RCC 7860 (cell line): ENCODE results near the gene SH3RF3.

Source experiments
- DNase-seq: peaks from one replicate; pipeline ENCODE4 v3.0.0-alpha.2; 2015; ENCODE audit warnings: low spot score
- FAIRE-seq: peaks from 2 replicates; lab custom pipeline; 2012; peaks lifted over from hg19 to GRCh38; lab: Jason Lieb, UNC

Gene SH3RF3

DNA sequence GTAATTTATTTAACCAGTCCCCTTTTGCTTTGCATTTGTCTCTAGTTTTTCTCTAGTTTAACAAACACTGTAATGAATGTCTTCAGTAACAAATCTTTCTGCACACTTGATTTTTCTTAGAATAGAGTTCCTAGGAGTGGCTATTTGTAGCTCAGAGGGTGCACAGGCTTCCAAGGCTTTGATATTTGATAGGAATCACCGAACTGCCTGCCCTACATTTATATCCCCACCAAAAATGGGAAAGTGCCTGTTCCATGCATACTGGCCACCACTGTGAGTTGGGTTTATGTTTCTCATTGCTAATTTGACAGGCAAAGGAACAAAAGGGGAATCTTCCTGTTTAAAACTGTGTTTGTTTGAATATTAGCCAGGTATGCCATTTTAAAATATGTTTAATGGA, 238.7 kb downstream of the SH3RF3 start:
- DNase-seq (no peak), FAIRE-seq (no peak)

DNA sequence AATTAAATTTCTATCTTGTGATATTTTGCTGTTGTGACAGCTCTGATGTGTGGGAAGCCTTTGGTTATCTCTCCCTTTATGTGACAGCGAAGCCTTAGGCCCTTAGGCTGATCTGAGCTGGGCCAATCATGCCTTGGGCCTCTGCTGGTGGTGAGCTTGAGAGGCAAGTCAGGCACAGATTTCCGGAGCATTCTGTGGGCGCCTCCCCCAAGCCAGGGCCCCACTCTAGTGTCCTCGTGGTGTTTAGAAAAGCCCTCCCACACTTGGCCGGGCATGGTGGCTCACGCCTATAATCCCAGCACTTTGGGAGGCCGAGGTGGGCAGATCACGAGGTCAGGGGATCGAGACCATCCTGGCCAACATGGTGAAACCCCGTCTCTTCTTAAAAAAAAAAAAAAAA, 239.8 kb downstream of the SH3RF3 start:
- DNase-seq (no peak), FAIRE-seq (no peak)

DNA sequence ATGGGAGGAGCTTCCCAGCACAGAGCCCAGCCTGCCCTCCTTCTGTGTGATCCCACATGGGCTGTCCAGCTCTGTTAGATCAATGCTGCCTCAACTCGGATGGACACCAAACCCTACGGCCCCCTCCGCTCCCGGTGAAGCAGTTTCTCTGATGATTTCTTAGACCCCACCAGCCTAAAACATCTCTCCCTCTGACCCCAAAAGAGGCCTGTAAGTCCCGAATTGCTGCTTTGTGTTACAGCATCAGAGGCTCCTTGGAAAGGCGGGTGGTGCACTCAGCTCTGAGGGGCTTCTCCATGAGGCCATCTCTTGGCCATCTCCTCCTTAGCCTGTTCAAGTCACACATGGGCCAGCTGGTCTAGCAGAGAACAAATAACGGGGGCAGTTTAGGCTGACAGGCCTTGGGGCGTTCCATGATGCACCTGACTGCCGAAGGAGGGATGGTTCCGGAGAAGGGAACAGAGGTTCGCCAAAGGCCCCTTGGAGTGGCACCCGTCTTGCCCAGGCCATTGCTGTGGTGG, 240.7 kb downstream of the SH3RF3 start:
- FAIRE-seq, result no peak
- no peak for DNase-seq

- FAIRE-seq (no peak), DNase-seq (no peak)
These were observed 241.5 kb downstream of the SH3RF3 start for GRCh38 chr2:109370399-109371035.

DNA sequence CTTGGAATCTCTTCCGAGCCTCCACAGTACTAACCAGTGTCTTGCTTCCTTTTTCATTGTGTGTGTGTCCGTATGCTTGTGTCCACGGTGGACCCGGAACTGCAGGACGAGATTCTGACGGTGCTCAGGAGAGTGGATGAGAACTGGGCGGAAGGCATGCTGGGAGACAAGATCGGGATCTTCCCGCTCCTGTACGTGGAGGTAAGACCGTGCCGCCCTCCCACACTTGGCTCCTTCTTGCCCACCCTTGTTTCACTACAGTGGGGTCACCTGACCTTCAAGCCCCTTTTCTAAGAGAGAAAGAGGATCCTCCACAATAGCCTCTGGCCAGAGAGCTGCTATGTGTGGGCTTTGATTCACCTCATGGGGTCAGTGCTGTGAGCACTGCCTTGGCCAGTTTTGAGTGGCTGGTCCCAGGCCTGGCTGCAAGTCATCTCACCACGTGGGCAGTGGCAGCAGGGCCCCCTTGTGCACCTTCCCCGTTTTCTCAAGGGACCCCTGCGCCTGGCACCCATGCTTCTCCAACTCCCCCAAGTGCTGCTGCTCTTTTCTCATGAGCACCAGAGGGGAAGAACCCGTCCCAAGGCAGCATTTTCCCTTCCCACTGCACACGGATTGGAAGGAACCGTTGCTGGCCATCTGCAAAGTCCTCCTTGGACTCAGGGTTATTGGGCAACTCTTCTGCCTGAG, 242.6 kb downstream of the SH3RF3 start:
- DNase-seq (no peak), FAIRE-seq (no peak)

GRCh38 chr2:109372171-109372568, 243.2 kb downstream of the SH3RF3 start:
- FAIRE-seq, result no peak
- DNase-seq, result no peak

- no peak for DNase-seq
- no peak for FAIRE-seq
These were observed 243.6 kb downstream of the SH3RF3 start for GRCh38 chr2:109372614-109373013.

- FAIRE-seq (no peak), DNase-seq (no peak)
These were observed 245.0 kb downstream of the SH3RF3 start for GRCh38 chr2:109373791-109374547.

DNA sequence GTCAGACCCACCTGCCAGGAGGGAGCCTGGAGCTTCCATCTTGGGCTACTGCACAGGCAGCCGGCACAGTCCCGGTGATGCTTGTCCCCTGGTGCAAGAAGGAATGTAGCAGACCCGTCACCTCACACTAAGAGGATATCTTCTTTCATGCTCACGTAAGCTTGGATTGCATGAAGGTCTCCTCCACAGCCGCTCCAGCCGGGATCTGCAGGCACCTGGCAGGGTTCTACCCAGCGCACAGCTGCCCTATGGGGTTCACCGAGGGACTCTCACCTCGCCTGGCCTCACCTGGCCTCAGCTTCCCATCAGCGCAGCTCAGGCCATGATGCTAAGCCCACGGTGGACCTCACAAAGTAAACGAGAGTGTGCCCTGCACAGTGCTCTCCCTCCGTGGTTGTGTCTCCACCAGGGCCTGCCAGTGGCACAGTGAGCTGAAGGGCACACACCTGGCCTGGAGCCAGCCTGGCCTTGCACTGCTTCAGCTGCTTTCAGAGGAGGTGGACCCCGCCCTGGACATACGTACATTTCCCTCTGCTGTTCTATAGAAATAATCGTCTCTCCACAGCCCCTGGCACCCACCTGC, 245.6 kb downstream of the SH3RF3 start:
- no peak for FAIRE-seq

DNA sequence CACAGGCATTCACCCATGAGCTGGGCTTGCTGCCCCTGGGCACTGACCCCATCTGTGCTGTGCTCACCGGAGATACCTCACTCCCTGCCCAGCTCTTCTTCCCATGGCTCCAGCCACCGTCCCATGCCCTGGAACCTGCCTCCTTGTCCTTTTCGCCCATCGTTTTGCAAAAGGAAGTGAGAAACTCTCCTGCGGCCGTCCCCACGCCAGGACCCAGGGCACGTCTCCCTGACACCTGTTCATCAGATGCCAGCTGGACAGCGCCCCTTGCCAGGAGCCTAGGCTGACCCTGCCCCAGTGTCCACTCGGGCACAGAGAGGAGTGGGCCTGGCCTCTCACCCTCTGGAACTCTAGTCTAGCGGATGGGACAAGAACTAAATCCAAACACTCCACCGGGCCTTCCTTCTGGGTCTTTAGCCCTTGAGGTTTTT, 246.1 kb downstream of the SH3RF3 start:
- FAIRE-seq (no peak), DNase-seq (no peak)

More for the DNA sequence above, 245.6 kb downstream of the SH3RF3 start:
- DNase-seq, result no peak

DNA sequence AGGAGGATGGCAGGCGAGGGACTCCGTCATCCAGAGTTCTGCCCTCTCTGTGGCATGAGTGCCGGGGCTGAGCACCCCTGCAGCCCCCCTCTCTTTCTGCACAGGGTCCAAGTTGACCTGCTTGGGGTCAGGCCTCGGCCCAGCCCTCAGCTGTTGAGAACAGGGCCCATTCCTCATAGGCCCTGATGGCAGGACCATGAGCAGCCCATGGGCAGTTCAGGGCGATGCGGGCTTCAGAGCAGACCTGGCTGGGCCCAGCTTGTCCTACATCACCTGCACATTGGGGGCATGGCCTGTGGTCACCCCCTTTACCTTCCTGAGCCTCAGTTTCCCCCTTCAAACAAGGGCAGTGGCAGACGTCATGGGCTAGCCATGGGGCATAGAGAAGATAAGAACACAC, 246.7 kb downstream of the SH3RF3 start:
- DNase-seq (no peak), FAIRE-seq (no peak)

DNA sequence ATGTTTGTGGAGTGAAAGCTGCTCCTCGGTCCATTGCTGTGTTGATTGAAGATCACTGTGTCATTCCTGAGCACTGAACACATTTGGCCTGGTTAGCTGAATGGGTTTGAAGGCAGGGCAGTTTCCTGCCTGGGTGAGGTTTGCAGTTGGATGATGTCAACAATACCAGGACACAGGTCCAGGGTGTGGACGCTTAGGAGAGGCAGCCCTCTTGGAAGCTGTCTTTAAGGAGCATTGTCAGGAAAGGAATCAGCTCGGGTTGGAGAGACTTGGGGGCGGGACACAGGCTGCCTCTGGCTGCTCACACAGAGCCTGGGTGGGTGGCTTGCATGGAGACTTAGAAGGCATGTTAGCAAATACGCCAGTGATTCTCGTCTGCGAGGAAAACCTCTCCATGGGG, 247.1 kb downstream of the SH3RF3 start:
- DNase-seq (no peak), FAIRE-seq (no peak)

GRCh38 chr2:109376796-109377495, 247.9 kb downstream of the SH3RF3 start:
- FAIRE-seq, result no peak
- no peak for DNase-seq

- DNase-seq (no peak), FAIRE-seq (no peak)
These were observed 249.0 kb downstream of the SH3RF3 start for GRCh38 chr2:109377976-109378375.

DNA sequence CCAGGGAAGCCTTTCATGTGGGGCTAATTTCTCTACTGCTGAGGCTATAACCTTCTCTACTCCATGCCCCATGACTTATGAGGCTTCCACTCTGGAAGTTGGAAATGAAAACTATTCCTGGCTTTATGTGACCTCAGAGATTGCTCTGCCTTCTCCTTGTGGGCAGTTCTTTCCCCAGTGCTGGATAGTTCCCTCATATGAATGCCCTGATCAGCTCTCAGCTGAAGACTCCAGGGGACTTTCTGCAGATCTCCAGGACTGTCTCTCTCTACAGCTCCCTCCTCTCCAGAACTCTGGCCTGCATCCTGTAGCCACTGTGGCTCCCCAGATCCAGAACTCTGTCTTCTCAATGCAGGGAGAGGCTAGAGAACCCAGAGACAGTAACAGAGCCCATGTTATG, 249.7 kb downstream of the SH3RF3 start:
- no peak for FAIRE-seq
- DNase-seq, result no peak

- FAIRE-seq (no peak), DNase-seq (no peak)
These were observed 250.5 kb downstream of the SH3RF3 start for GRCh38 chr2:109379507-109379906.

- DNase-seq, result no peak
- FAIRE-seq, result no peak
These were observed 251.7 kb downstream of the SH3RF3 start for GRCh38 chr2:109380502-109381326.

GRCh38 chr2:109381327-109381820, 252.4 kb downstream of the SH3RF3 start:
- no peak for FAIRE-seq
- DNase-seq, result no peak

GRCh38 chr2:109382226-109382895, 253.4 kb downstream of the SH3RF3 start:
- FAIRE-seq, result no peak

More at GRCh38 chr2:109382226-109382895, 253.4 kb downstream of the SH3RF3 start:
- no peak for DNase-seq
